ENCODE measurements around the gene UNC5B.

The UNC5B gene

GRCh38 chr10:71348850-71349249 lies 136.5 kb downstream of the UNC5B start:
- DNase-seq = no peak

- no peak for DNase-seq
Observed at GRCh38 chr10:71349406-71349805, 137.0 kb downstream of the UNC5B start.

GRCh38 chr10:71351087-71351486 lies 138.7 kb downstream of the UNC5B start:
- DNase-seq = no peak

- no peak for DNase-seq
Observed at GRCh38 chr10:71351628-71352319, 139.4 kb downstream of the UNC5B start.

Measured in activated CD4-positive, CD25-positive, alpha-beta regulatory T cell (primary cell).